A549 (cell line): ENCODE results near the gene TF.

Source experiments
- HDAC2 ChIP-seq: fragments of 200-600 bp; sonication (generic); IDR thresholded peaks from 2 replicates; pipeline ENCODE4 v1.6.1; 2016
- JUN ChIP-seq, 2 experiments: fragments of >200 bp; sonication (Bioruptor Twin); formaldehyde crosslinking; IDR thresholded peaks; 2 replicates in 1 of 2; 3 replicates in 1 of 2; pipeline ENCODE4 v1.6.1; 2016 to 2017
- POLR2A ChIP-seq: IDR thresholded peaks from 2 replicates; pipeline ENCODE4 v1.6.1; 2012; ENCODE audit warnings: mild to moderate bottlenecking, low read length
- TF ChIP-seq, protein P1 (sequence below): fragments of >200 bp; sonication (Bioruptor Twin); formaldehyde crosslinking; IDR thresholded peaks from 3 replicates; pipeline ENCODE4 v1.5.1; 2016

DNA sequence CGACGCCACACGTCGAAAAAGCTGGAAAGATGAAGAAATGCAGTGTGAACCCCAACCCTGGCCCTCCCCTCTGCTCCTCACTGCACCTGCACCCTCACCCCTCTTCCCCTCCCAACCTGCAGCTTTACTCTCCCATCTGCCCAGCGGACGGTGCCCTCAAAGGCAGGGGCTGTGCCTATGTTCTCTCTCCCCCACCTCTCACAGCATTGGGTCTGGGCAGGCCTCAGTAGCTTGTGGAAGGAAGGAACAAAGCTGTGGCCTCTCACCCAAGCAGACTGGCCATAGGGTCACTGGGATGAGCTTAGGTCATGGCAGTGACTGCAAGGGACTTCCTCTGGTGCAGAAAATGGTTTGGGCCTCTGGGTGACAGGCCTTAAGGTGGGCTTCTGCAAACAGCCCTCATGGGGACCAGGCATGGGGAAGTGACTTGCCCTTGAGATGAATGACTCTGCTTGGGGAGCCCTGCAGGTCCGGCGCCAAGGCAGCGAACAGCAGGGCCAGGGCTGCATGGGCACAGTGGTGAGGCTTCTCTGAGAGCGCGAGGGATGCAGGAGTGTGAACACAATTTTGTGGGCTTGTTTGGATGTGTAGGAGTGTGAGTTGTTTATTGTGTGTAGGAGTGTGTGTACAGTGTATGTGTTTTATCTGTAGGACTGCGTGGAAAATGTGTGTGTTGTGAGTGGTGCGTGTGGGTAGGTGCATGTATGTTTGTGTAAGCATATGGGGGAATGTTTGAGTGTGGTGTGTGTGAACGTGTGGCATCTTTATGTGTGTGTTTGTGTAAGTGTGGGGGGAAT is 88.6 kb downstream of the TF start:
- TF ChIP-seq HDAC2 (no peak), JUN (IDR thresholded peaks at IDR 0.05) (no peak), POLR2A (no peak)
- TF ChIP-seq, protein P1, sequence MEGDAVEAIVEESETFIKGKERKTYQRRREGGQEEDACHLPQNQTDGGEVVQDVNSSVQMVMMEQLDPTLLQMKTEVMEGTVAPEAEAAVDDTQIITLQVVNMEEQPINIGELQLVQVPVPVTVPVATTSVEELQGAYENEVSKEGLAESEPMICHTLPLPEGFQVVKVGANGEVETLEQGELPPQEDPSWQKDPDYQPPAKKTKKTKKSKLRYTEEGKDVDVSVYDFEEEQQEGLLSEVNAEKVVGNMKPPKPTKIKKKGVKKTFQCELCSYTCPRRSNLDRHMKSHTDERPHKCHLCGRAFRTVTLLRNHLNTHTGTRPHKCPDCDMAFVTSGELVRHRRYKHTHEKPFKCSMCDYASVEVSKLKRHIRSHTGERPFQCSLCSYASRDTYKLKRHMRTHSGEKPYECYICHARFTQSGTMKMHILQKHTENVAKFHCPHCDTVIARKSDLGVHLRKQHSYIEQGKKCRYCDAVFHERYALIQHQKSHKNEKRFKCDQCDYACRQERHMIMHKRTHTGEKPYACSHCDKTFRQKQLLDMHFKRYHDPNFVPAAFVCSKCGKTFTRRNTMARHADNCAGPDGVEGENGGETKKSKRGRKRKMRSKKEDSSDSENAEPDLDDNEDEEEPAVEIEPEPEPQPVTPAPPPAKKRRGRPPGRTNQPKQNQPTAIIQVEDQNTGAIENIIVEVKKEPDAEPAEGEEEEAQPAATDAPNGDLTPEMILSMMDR, result no peak
